HepG2 (cell line): Measurements from ENCODE around the gene OR51E2. TPM values are rescaled to one million over a fixed set of nuclear protein-coding genes. Genes with fewer than 3 reads are reported as not detected.
"Not testable (repeated sequence)": the region's sequence is repeated elsewhere in the genome, so short reads cannot be mapped to it uniquely, and the experiment has no call there.

Experiments
- ATAC-seq: fragments of 200-7000 bp; cut with Tn5 transposase; 3 replicates; pipeline ENCODE4 v1.9.1; 2020; ENCODE audit warnings: mild to moderate bottlenecking, moderate library complexity
- BruUV-seq: library from RNA; stranded (reverse); fragments of 400-500 nt; replicated peaks from 2 replicates; lab custom pipeline; 2021; lab: Mats Ljungman, UMichigan
- CTCF ChIA-PET: fragments of 300-600 bp; formaldehyde crosslinking; extraction: SDS; loops from one replicate; lab custom pipeline; 2021; ENCODE audit warnings: low total read pairs, inconsistent platforms, low intra/inter-chr PET ratio; lab: Yijun Ruan, JAX
- POLR2A ChIA-PET: fragments of 350-600 bp; sonication (Branson Sonifier 250); formaldehyde crosslinking; loops from one replicate; lab custom pipeline; 2020; ENCODE audit warnings: antibody characterized with exemption, inconsistent platforms; lab: Yijun Ruan, JAX
- DNase-seq: peaks from one replicate; pipeline ENCODE4 v3.0.0-alpha.2; 2015; ENCODE audit warnings: low spot score
- FAIRE-seq: peaks from 3 replicates; lab custom pipeline; 2011; peaks lifted over from hg19 to GRCh38; lab: Jason Lieb, UNC
- H2AFZ ChIP-seq: one replicate; pipeline ENCODE4 v1.6.1; 2011; ENCODE audit warnings: low read length, inconsistent platforms
- H3K27ac ChIP-seq: fragments of 300-600 bp; 3 replicates; pipeline ENCODE4 v1.8.0; 2011; ENCODE audit warnings: mixed run types, mild to moderate bottlenecking, mixed read lengths, low read length, inconsistent platforms; ENCODE audit not compliant: insufficient read depth; ENCODE audit errors: extremely low read length
- H3K27me3 ChIP-seq, 2 experiments: fragments of 200-600 bp in 1 of 2; 2 replicates in 1 of 2; 3 replicates in 1 of 2; pipeline versions ENCODE4 v1.6.0 to v1.8.0; 2011; ENCODE audit warnings: low read length in 2 of 2, mild to moderate bottlenecking in 2 of 2, moderate library complexity in 2 of 2, inconsistent platforms in 1 of 2; ENCODE audit not compliant: insufficient read depth in 2 of 2, control insufficient read depth in 1 of 2
- H3K36me3 ChIP-seq, 2 experiments: fragments of 200-600 bp in 1 of 2; replicated peaks in 1 of 2; 2 replicates in 1 of 2; 3 replicates in 1 of 2; pipeline versions ENCODE4 v1.5.1 to v1.8.0; 2011; ENCODE audit warnings: low read length in 2 of 2, inconsistent platforms in 1 of 2; ENCODE audit not compliant: insufficient read depth in 2 of 2, control insufficient read depth in 1 of 2
- H3K4me1 ChIP-seq: 2 replicates; pipeline ENCODE4 v1.5.1; 2012; ENCODE audit warnings: low read length, inconsistent platforms; ENCODE audit not compliant: insufficient read depth
- H3K4me2 ChIP-seq: 2 replicates; pipeline ENCODE4 v1.6.0; 2011; ENCODE audit warnings: low read depth, low read length, inconsistent platforms
- H3K4me3 ChIP-seq, 3 experiments: fragments of 200-600 bp in 1 of 3; sonication (generic), shearing (Covaris generic) in 1 of 3; replicated peaks in 1 of 3; 2 replicates each; pipeline ENCODE4 v1.5.1; 2011 to 2016; ENCODE audit warnings: low read length in 3 of 3, inconsistent platforms in 2 of 3, low read depth in 2 of 3, mild to moderate bottlenecking in 2 of 3, control low read depth in 1 of 3, mixed read lengths in 1 of 3; ENCODE audit not compliant: insufficient read depth in 1 of 3
- H3K79me2 ChIP-seq: one replicate; pipeline ENCODE4 v1.6.1; 2011; ENCODE audit warnings: low read length, inconsistent platforms; ENCODE audit not compliant: insufficient read depth
- H3K9ac ChIP-seq: 2 replicates; pipeline ENCODE4 v1.6.0; 2011; ENCODE audit warnings: mild to moderate bottlenecking, low read depth, low read length, inconsistent platforms; ENCODE audit not compliant: insufficient read depth
- H3K9me3 ChIP-seq: 2 replicates; pipeline ENCODE4 v1.5.1; 2012; ENCODE audit warnings: mild to moderate bottlenecking, low read length
- H4K20me1 ChIP-seq: 2 replicates; pipeline ENCODE4 v1.6.0; 2011; ENCODE audit warnings: inconsistent platforms, mild to moderate bottlenecking, low read length, moderate library complexity; ENCODE audit not compliant: insufficient read depth
- PAXIP1 ChIP-seq: sonication (generic); formaldehyde crosslinking; conservative IDR thresholded peaks from 2 replicates; pipeline ENCODE4 v1.4.0; 2020; ENCODE audit warnings: mild to moderate bottlenecking, missing genetic modification reagents, moderate library complexity
- WGBS: methylation state at CpG from one replicate; pipeline ENCODE4 v1.1.6; 2017; ENCODE audit warnings: low lambda C conversion rate; 5-methylcytosine and 5-hydroxymethylcytosine counted together
- in situ Hi-C: cut with HindIII; loops from 2 replicates; pipeline ENCODE4 v1.10.0; 2017; ENCODE audit warnings: low pct_unique_long_range_greater_than_20kb; ENCODE audit not compliant: extremely low pct_ligation_motif_present
- intact Hi-C: fragments of 100-400 bp; cut with micrococcal nuclease; formaldehyde crosslinking; loops from one replicate; pipeline ENCODE4 v1.10.0; 2022; ENCODE audit not compliant: unreplicated experiment
- polyA plus RNA-seq, 8 experiments: library from polyadenylated mRNA; depleted of rRNA in 3 of 8; stranded (reverse) in 7 of 8; unstranded in 1 of 8; fragments of >200 nt; fragmentation: Illumina TruSeq in 4 of 8; extraction: Trizol in 4 of 8; gene quantifications; 2 replicates each; pipeline versions ENCODE4 v1.2.1 to v1.2.3, GENCODE V29; 2011 to 2016; ENCODE audit warnings: low read depth in 4 of 8, missing spikeins in 1 of 8, mixed read lengths in 1 of 8; ENCODE audit not compliant: insufficient read depth in 1 of 8
- total RNA-seq, 5 experiments: library from RNA; depleted of rRNA; stranded (reverse); fragments of >200 nt; fragmentation: Illumina TruSeq; extraction: Trizol; gene quantifications; 2 replicates each; pipeline ENCODE4 v1.2.3, GENCODE V29; 2016; ENCODE audit warnings: low read depth in 1 of 5
- TF ChIP-seq, protein P1 (sequence below): sonication (generic); formaldehyde crosslinking; IDR thresholded peaks from 2 replicates; pipeline ENCODE4 v1.5.0; 2020; ENCODE audit warnings: mild to moderate bottlenecking, missing genetic modification reagents, moderate library complexity
- TF ChIP-seq, protein P2 (sequence below): sonication (generic); formaldehyde crosslinking; IDR thresholded peaks from 2 replicates; pipeline ENCODE4 v1.5.1; 2020; ENCODE audit warnings: mild to moderate bottlenecking, missing genetic modification reagents, borderline replicate concordance

OR51E2 gene
- total and polyA plus RNA-seq, 2 of the 13 experiments (the other 11 are each of a cell fraction or from before 2014, with no cell fraction given) = not detected

DNA sequence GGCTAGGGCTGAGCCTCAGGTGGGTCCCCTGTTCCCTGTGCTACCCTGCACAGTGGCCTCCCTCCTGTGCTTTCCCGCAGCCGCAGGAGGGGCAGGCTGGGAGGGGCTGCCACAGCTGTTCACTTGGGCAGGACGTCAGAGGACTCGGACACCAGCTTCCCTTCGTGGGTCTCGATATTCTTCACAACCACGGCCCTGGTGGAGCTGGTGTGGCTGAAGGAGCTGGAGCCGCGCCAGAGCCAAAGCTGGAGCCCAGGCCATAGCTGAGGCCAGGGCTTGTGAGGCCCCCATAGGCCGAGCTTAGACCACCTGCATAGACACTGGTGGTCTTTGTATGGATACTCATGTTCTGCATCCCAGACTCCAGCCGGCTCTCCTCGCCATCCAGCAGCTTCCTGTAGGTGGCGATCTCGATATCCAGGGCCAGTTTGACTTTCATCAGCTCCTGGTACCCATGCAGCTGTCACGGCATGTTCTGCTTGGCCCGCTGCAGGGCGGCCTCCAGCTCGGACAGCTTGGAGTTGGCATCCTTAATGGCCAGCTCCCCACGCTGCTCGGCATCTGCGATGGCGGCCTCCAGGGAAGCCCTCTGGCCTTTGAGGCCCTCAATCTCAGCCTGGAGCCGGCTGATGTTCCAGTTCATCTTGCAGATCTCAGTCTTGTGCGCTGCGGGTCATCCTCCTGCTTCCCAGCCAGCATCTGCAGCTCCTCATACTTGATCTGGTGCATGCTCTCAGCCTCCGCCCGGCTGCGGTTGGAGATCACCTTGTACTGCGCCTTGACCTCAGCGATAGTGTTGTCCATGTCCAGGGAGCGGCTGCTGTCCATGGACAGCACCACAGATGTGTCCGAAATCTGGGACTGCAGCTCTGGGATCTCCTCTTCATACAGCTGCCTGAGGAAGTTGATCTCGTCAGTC lies 25.2 kb upstream of the OR51E2 start:
- WGBS = 66% methylated on average over 9 of the region's 33 CpGs
- BruUV-seq, DNase-seq, in situ Hi-C loops, ATAC-seq, H3K36me3 ChIP-seq, intact Hi-C loops, H2AFZ ChIP-seq, H3K4me2 ChIP-seq, POLR2A ChIA-PET, CTCF ChIA-PET, H3K9me3 ChIP-seq, H3K4me3 ChIP-seq, H3K79me2 ChIP-seq, H3K27ac ChIP-seq, H3K4me1 ChIP-seq, FAIRE-seq, H3K9ac ChIP-seq, H4K20me1 ChIP-seq: not testable (repeated sequence)
- H3K27me3 ChIP-seq = peaks cover 0 to 11% of the 10 kb centered on the region in 2 experiments; a peak in 2 of 5 replicates
- TF ChIP-seq, protein P1, sequence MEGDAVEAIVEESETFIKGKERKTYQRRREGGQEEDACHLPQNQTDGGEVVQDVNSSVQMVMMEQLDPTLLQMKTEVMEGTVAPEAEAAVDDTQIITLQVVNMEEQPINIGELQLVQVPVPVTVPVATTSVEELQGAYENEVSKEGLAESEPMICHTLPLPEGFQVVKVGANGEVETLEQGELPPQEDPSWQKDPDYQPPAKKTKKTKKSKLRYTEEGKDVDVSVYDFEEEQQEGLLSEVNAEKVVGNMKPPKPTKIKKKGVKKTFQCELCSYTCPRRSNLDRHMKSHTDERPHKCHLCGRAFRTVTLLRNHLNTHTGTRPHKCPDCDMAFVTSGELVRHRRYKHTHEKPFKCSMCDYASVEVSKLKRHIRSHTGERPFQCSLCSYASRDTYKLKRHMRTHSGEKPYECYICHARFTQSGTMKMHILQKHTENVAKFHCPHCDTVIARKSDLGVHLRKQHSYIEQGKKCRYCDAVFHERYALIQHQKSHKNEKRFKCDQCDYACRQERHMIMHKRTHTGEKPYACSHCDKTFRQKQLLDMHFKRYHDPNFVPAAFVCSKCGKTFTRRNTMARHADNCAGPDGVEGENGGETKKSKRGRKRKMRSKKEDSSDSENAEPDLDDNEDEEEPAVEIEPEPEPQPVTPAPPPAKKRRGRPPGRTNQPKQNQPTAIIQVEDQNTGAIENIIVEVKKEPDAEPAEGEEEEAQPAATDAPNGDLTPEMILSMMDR (CRISPR knock-in tag) = peak; percentile 32

DNA sequence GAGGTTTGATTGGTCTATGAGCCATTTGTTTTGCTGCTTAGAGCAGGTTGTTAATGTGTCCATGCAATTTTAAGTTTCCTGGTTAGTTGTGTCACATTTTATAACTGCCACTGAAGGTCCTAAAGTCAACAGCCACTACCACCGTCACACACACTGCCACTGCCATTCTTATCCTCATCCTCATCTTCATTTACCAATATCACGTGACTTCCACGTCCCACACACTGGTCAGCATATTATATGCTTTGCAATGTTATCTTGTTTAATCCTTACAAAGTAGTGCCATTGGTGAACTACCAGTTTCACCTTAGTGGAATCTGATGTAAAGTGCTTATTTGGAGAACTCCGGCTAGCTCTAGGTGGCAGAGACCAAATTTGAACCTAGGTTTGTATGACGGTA lies 16.6 kb upstream of the OR51E2 start:
- H3K4me2 ChIP-seq = no peak overlapping the region
- WGBS = 4% methylated on average over 5 of the region's 5 CpGs
- no peak overlapping the region for H3K9ac ChIP-seq
- in situ Hi-C loops (no loop called here), intact Hi-C loops (no loop called here)
- H3K79me2 ChIP-seq = no peaks in the 10 kb centered on the region
- ChIA-PET CTCF (no interaction called here), POLR2A (no interaction called here)
- H3K9me3 ChIP-seq = no peaks in the 10 kb centered on the region
- no peak overlapping the region for H3K27ac ChIP-seq
- H3K36me3 ChIP-seq = no peaks in the 10 kb centered on the region
- no peaks in the 10 kb centered on the region for H3K4me1 ChIP-seq
- no peaks in the 10 kb centered on the region for H4K20me1 ChIP-seq
- H3K27me3 ChIP-seq = peaks cover 0 to 6% of the 10 kb centered on the region in 2 experiments; a peak in 1 of 5 replicates
- H2AFZ ChIP-seq = no peak overlapping the region
- ATAC-seq (no peak), DNase-seq (no peak), FAIRE-seq (no peak)
- no peak overlapping the region for H3K4me3 ChIP-seq
- BruUV-seq = no TSS peak
- no peak for TF ChIP-seq PAXIP1
- TF ChIP-seq, protein P2, sequence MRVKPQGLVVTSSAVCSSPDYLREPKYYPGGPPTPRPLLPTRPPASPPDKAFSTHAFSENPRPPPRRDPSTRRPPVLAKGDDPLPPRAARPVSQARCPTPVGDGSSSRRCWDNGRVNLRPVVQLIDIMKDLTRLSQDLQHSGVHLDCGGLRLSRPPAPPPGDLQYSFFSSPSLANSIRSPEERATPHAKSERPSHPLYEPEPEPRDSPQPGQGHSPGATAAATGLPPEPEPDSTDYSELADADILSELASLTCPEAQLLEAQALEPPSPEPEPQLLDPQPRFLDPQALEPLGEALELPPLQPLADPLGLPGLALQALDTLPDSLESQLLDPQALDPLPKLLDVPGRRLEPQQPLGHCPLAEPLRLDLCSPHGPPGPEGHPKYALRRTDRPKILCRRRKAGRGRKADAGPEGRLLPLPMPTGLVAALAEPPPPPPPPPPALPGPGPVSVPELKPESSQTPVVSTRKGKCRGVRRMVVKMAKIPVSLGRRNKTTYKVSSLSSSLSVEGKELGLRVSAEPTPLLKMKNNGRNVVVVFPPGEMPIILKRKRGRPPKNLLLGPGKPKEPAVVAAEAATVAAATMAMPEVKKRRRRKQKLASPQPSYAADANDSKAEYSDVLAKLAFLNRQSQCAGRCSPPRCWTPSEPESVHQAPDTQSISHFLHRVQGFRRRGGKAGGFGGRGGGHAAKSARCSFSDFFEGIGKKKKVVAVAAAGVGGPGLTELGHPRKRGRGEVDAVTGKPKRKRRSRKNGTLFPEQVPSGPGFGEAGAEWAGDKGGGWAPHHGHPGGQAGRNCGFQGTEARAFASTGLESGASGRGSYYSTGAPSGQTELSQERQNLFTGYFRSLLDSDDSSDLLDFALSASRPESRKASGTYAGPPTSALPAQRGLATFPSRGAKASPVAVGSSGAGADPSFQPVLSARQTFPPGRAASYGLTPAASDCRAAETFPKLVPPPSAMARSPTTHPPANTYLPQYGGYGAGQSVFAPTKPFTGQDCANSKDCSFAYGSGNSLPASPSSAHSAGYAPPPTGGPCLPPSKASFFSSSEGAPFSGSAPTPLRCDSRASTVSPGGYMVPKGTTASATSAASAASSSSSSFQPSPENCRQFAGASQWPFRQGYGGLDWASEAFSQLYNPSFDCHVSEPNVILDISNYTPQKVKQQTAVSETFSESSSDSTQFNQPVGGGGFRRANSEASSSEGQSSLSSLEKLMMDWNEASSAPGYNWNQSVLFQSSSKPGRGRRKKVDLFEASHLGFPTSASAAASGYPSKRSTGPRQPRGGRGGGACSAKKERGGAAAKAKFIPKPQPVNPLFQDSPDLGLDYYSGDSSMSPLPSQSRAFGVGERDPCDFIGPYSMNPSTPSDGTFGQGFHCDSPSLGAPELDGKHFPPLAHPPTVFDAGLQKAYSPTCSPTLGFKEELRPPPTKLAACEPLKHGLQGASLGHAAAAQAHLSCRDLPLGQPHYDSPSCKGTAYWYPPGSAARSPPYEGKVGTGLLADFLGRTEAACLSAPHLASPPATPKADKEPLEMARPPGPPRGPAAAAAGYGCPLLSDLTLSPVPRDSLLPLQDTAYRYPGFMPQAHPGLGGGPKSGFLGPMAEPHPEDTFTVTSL (CRISPR knock-in tag) = no peak
